MCF 10A (cell line): ENCODE results near the gene PRKCZ. TPM values are rescaled to one million over a fixed set of nuclear protein-coding genes. Genes with fewer than 3 reads are reported as not detected.

ENCODE experiments used
- BruUV-seq: library from RNA; stranded (reverse); fragments of 400-500 nt; replicated peaks from 2 replicates; lab custom pipeline; 2021; lab: Mats Ljungman, UMichigan
- CTCF ChIA-PET: fragments of 300-600 bp; sonication (Branson Sonifier 250); formaldehyde crosslinking; extraction: SDS; loops from one replicate; lab custom pipeline; 2021; ENCODE audit warnings: antibody characterized with exemption, inconsistent platforms; lab: Yijun Ruan, JAX
- POLR2A ChIA-PET: fragments of 300-600, 350-650 bp; sonication (Branson Sonifier 250); formaldehyde crosslinking; extraction: SDS; loops from one replicate; lab custom pipeline; 2020; ENCODE audit warnings: antibody characterized with exemption, inconsistent platforms; lab: Yijun Ruan, JAX
- DNase-seq: peaks from one replicate; pipeline ENCODE4 v3.0.0-alpha.2; 2018; ENCODE audit not compliant: unreplicated experiment
- H3K27ac Mint-ChIP-seq: one replicate; pipeline ENCODE4 v1.8.0; 2022; ENCODE audit warnings: mild to moderate bottlenecking, low read depth, mixed read lengths; ENCODE audit not compliant: unreplicated experiment
- H3K27me3 Mint-ChIP-seq: one replicate; pipeline ENCODE4 v1.8.0; 2022; ENCODE audit warnings: mixed read lengths; ENCODE audit not compliant: insufficient read depth, unreplicated experiment
- H3K36me3 Mint-ChIP-seq: one replicate; pipeline ENCODE4 v1.8.0; 2022; ENCODE audit warnings: mild to moderate bottlenecking, moderate library complexity, mixed read lengths; ENCODE audit not compliant: insufficient read depth, unreplicated experiment
- H3K4me1 Mint-ChIP-seq: one replicate; pipeline ENCODE4 v1.8.0; 2022; ENCODE audit warnings: mixed read lengths; ENCODE audit not compliant: insufficient read depth, unreplicated experiment
- H3K4me3 Mint-ChIP-seq: one replicate; pipeline ENCODE4 v1.8.0; 2022; ENCODE audit warnings: mild to moderate bottlenecking, moderate library complexity, mixed read lengths; ENCODE audit not compliant: unreplicated experiment
- H3K9me3 Mint-ChIP-seq: one replicate; pipeline ENCODE4 v1.8.0; 2022; ENCODE audit warnings: mixed read lengths; ENCODE audit not compliant: unreplicated experiment
- intact Hi-C: fragments of 100-400 bp; cut with micrococcal nuclease; formaldehyde crosslinking; loops from 2 replicates; pipeline ENCODE4 v1.14.1; 2022
- total RNA-seq: library from RNA; stranded (reverse); gene quantifications from 2 replicates; pipeline ENCODE4 v1.2.3, GENCODE V29; 2022
- TF ChIP-seq, protein P1 (sequence below): fragments of 200-600 bp; IDR thresholded peaks from one replicate; pipeline ENCODE4 v1.8.0; 2022; ENCODE audit warnings: antibody characterized with exemption, mild to moderate bottlenecking; ENCODE audit not compliant: unreplicated experiment

Gene PRKCZ
- total RNA-seq, 1 experiment from 2014 or later, result 24.9 TPM

DNA sequence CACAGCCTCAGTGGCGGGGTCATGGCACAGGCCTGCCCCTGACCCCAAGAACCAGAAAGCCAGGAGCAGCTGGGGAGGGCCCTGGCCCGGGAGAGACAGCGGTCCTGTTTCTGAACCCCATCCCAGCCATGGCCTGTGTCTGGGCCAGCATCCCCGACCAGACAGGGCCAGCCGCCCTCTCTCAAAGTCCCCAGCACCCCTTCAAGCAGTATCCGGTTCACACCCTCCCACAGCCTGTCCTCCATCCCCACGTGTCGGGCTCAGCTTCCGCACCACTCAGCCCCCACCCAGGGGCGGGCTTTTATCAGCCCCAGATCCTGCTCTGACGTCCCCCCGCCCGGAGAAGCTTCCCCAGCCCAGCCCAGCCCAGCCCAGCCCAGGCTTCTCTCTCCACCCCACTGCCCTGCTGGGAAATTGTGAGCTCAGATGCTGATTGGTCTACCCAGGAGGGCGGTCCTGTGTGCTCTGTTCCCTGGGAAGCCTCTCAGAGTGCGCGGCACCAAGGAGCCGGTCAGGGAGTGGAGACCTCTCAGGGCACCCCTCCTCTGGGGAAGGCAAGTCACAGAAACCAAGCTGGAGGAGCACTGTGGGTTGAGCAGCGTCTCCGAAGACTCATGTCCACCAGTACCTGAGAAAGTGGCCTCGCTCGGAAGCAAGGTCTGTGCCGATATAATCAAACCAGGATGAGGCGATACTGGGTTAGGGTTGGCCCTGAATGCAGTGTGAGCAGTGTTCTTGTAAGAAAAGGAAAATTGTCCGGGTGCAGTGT is 149.0 kb downstream of the PRKCZ start:
- DNase-seq, result peak; percentile 91
- no peaks in the 10 kb centered on the region for H3K36me3 Mint-ChIP-seq
- H3K4me3 Mint-ChIP-seq, result peak overlapping the region; percentile 78
- TF ChIP-seq, protein P1, sequence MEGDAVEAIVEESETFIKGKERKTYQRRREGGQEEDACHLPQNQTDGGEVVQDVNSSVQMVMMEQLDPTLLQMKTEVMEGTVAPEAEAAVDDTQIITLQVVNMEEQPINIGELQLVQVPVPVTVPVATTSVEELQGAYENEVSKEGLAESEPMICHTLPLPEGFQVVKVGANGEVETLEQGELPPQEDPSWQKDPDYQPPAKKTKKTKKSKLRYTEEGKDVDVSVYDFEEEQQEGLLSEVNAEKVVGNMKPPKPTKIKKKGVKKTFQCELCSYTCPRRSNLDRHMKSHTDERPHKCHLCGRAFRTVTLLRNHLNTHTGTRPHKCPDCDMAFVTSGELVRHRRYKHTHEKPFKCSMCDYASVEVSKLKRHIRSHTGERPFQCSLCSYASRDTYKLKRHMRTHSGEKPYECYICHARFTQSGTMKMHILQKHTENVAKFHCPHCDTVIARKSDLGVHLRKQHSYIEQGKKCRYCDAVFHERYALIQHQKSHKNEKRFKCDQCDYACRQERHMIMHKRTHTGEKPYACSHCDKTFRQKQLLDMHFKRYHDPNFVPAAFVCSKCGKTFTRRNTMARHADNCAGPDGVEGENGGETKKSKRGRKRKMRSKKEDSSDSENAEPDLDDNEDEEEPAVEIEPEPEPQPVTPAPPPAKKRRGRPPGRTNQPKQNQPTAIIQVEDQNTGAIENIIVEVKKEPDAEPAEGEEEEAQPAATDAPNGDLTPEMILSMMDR, result no peak
- ChIA-PET CTCF (interaction anchor here (0.6 to 2.5 kb wide), 3 partner anchors 11 to 78 kb away, joined by 3 to 6 read pairs (median 4); no protein-coding TSS in a partner anchor), POLR2A (interaction anchor here (0.9 to 1.3 kb wide), 5 partner anchors 30 to 192 kb away, joined by 3 to 6 read pairs (median 5); partner anchors contain the start of genes MORN1 and RER1)
- H3K27me3 Mint-ChIP-seq, result no peaks in the 10 kb centered on the region
- H3K4me1 Mint-ChIP-seq, result peaks cover 13% of the 10 kb centered on the region
- H3K27ac Mint-ChIP-seq, result peak overlapping the region; percentile 73
- BruUV-seq, result TSS peak; percentile 78
- intact Hi-C loops, result loop anchor here (1.0 to 10.0 kb wide), 4 partner anchors 96 to 1223 kb away; no protein-coding TSS in a partner anchor
- no peaks in the 10 kb centered on the region for H3K9me3 Mint-ChIP-seq

DNA sequence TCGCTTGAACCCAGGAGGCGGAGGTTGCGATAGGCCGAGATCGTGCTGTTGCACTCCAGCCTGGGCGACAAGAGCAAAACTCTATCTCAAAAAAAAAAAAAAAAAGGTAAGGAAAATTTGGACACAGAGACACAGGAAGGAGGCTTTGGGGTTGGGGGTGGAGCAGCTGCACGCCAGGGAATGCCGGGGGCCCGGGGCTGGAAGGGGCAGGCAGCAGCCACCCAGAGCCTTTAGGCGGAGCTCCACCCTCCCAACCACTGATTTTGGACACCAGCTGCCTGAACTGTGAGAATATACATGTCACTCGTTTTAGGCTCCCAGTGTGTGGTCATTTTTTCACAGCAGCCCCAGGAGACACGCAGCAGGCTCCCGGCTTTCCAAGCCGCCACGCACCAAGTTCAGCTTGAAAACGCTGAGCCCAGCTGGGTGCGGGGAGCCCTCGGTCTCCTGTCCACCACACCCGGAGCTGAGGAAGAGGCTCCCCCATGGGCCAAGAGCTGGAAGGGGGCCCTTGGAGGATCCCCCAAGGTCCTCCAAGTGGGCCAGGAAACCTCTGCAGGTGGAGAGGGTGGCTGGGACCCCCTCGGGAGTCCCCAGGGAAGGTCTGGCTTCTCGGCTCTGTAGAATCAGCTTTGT is 150.2 kb downstream of the PRKCZ start:
- no peak overlapping the region for H3K4me3 Mint-ChIP-seq
- no peaks in the 10 kb centered on the region for H3K9me3 Mint-ChIP-seq
- peaks cover 13% of the 10 kb centered on the region for H3K4me1 Mint-ChIP-seq
- no peaks in the 10 kb centered on the region for H3K27me3 Mint-ChIP-seq
- TF ChIP-seq, protein P1, result no peak
- BruUV-seq, result no TSS peak
- no peaks in the 10 kb centered on the region for H3K36me3 Mint-ChIP-seq
- no peak for DNase-seq
- CTCF ChIA-PET, result interaction anchor here (0.7 to 2.5 kb wide), 4 partner anchors 12 to 181 kb away, joined by 4 to 6 read pairs (median 5); no protein-coding TSS in a partner anchor
- no peak overlapping the region for H3K27ac Mint-ChIP-seq
- intact Hi-C loops, result no loop called here
- POLR2A ChIA-PET, result interaction anchor here (0.7 to 1.3 kb wide), 2 partner anchors 34 to 46 kb away, joined by 3 to 6 read pairs; no protein-coding TSS in a partner anchor

DNA sequence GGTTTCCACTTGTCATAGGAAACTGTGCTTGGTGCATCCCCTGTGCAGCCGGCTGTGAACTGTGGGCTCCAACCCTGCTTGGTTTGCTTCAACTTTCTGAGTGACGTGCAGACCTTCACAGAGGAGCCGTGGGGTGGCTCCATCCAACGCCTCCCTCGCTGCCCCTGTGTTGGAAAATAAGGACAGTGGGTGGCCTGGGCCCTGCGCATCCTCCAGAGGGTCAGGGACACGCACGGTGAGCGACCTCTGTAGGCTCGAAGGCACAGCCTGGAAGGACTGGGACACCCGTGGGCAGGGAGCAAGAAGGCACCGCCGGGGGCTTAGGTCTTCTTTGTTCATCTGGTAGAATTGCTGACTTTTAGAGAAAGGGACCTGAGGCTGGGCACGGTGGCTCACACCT is 150.9 kb downstream of the PRKCZ start:
- no peak for DNase-seq
- no TSS peak for BruUV-seq
- TF ChIP-seq, protein P1, result no peak
- Mint-ChIP-seq H3K27ac (no peak overlapping the region), H3K36me3 (no peaks in the 10 kb centered on the region), H3K9me3 (no peaks in the 10 kb centered on the region), H3K27me3 (no peaks in the 10 kb centered on the region), H3K4me1 (peaks cover 13% of the 10 kb centered on the region), H3K4me3 (no peak overlapping the region)
- ChIA-PET POLR2A (no interaction called here), CTCF (interaction anchor here (0.7 to 2.5 kb wide), 4 partner anchors 12 to 180 kb away, joined by 4 to 6 read pairs (median 5); no protein-coding TSS in a partner anchor)
- intact Hi-C loops, result no loop called here

DNA sequence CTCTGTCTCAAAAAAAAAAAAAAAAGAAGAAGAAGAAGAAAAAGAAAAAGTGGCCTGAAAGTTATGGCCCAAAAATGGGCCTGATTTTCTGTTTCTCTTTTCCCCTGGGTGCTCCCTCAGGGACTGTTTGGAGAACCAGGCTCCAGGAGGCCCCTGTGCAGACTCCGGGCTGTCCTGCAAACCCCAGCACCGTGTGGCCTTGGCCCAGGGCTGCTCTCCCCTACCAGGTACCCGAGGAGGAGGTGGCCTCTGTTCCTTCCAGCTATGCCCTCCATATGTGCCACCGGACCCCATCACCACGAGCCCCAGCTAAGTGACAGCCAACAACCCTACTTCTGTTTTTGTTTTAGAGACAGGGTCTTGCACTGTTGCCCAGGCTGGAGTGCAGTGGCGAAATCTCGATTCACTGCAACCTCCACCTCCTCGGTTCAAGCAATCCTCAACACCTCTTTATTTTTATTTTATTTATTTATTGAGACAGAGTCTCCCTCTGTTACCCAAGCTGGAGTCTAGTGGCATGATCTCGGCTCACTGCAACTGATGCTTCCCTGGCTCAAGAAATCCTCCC is 151.9 kb downstream of the PRKCZ start:
- no peaks in the 10 kb centered on the region for H3K27me3 Mint-ChIP-seq
- CTCF ChIA-PET, result interaction anchor here (1.2 to 1.7 kb wide), 2 partner anchors 177 to 179 kb away, joined by 3 to 8 read pairs; no protein-coding TSS in a partner anchor

More for the DNA sequence above, 151.9 kb downstream of the PRKCZ start:
- no TSS peak for BruUV-seq
- no peaks in the 10 kb centered on the region for H3K9me3 Mint-ChIP-seq
- H3K36me3 Mint-ChIP-seq, result peaks cover 3% of the 10 kb centered on the region
- no peak overlapping the region for H3K27ac Mint-ChIP-seq
- TF ChIP-seq, protein P1, result no peak
- peaks cover 17% of the 10 kb centered on the region for H3K4me1 Mint-ChIP-seq
- DNase-seq, result no peak
- H3K4me3 Mint-ChIP-seq, result no peak overlapping the region
- POLR2A ChIA-PET, result no interaction called here
- intact Hi-C loops, result no loop called here
